Lower leg skin (tissue), 4 donors: ENCODE measurements around the gene PIANP. TPM values are rescaled to one million over a fixed set of nuclear protein-coding genes. Genes with fewer than 3 reads are reported as not detected.

Source experiments
- DNase-seq, 2 donors: peaks; one replicate each; pipeline ENCODE4 v3.0.0-alpha.2; 2019; ENCODE audit warnings: low spot score in 2 of 2
- H3K4me3 ChIP-seq: fragments of 200-600 bp; sonication (generic); 2 replicates; pipeline ENCODE4 v1.5.1; 2017; ENCODE audit warnings: mild to moderate bottlenecking, low read depth; ENCODE audit not compliant: poor library complexity, severe bottlenecking
- POLR2A ChIP-seq, 2 donors: fragments of 450-650 bp; IDR thresholded peaks; one replicate each; pipeline ENCODE4 v1.6.1; 2016 to 2017; ENCODE audit warnings: antibody characterized with exemption in 2 of 2, mild to moderate bottlenecking in 1 of 2, moderate library complexity in 1 of 2
- WGBS, 2 donors: methylation state at CpG; one replicate each; pipeline ENCODE4 v1.1.5; 2018; 5-methylcytosine and 5-hydroxymethylcytosine counted together
- intact Hi-C: fragments of 100-400 bp; cut with DNase I; formaldehyde crosslinking; loops from one replicate; pipeline ENCODE4 v1.15.0; 2023; ENCODE audit warnings: low total_unique reads
- total RNA-seq, 4 donors: library from RNA; depleted of rRNA; stranded (reverse); fragments of >200 nt; gene quantifications; one replicate each; pipeline ENCODE4 v1.1.0, GENCODE V29; 2016
- TF ChIP-seq, protein P1 (sequence below), 3 donors: fragments of 450-650 bp; IDR thresholded peaks; one replicate each; pipeline ENCODE4 v1.5.1; 2016; ENCODE audit warnings: antibody characterized with exemption in 3 of 3, mild to moderate bottlenecking in 3 of 3, moderate library complexity in 2 of 3

The PIANP gene
- total RNA-seq, 4 donors from 2014 or later = not detected

DNA sequence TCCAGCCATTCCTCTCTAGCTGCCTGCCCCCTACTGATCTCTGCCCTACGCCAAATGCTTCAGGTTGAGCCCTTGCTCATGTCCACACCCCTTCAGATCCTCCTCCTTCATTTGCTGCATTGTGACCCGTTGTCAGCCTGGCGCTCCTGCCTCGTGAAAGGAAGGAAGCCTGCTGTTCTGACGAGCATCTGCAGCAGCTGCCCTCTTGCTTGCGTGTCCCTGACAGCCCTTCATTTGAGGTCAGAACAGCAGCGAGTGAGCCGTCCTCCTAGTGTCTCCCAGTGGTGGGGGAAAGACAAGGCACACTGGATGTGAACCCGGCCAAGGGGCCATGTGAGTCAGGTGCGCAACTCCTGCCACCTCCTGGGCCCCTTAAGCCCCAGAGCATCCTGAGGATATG lies 3.0 kb upstream of the PIANP start:
- no peak for DNase-seq
- intact Hi-C loops = no loop called here
- TF ChIP-seq, protein P1, sequence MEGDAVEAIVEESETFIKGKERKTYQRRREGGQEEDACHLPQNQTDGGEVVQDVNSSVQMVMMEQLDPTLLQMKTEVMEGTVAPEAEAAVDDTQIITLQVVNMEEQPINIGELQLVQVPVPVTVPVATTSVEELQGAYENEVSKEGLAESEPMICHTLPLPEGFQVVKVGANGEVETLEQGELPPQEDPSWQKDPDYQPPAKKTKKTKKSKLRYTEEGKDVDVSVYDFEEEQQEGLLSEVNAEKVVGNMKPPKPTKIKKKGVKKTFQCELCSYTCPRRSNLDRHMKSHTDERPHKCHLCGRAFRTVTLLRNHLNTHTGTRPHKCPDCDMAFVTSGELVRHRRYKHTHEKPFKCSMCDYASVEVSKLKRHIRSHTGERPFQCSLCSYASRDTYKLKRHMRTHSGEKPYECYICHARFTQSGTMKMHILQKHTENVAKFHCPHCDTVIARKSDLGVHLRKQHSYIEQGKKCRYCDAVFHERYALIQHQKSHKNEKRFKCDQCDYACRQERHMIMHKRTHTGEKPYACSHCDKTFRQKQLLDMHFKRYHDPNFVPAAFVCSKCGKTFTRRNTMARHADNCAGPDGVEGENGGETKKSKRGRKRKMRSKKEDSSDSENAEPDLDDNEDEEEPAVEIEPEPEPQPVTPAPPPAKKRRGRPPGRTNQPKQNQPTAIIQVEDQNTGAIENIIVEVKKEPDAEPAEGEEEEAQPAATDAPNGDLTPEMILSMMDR (IDR thresholded peaks at IDR 0.05) = no peak
- no peak for TF ChIP-seq POLR2A (IDR thresholded peaks at IDR 0.05)
- WGBS, 2 donors = 18 to 19% methylated on average over 10 of the region's 10 CpGs
- no peak overlapping the region for H3K4me3 ChIP-seq

DNA sequence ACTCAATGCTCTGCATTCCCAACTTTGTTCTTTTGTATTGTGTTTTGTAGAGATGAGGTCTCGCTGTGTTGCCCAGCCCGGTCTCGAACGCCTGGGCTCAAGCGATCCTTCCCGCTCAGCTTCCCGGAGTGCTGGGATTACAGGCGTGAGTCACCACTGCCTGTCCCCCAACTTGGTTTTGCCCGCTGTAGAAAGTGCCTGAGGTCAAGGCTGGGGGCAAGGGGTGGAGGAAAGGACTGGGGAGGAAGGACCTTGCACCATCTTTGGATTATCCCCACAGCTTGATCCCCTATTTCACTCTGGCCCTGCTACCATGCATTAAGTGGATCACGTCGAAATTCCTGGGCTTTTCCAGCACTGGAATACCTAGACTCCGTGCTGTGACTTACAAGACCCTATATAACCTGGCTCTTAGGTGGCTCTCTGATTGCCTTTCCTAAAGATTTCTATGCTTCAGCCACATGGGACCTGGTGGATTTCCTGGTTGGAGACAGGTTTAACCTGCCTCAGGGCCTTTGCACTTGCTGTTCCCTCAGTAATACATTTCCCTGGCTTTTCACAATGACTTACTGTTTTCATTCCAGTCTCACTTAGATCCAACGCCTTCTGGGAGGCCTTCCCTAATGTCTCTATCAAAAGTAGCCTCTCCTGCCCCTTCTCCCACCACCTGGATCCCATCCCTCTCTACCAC lies 608 bp upstream of the PIANP start:
- TF ChIP-seq POLR2A (IDR thresholded peaks at IDR 0.05) = no peak
- TF ChIP-seq, protein P1 (IDR thresholded peaks at IDR 0.05) = no peak
- H3K4me3 ChIP-seq = no peak overlapping the region
- WGBS, 2 donors = 25 to 30% methylated on average over 13 of the region's 13 CpGs
- no peak for DNase-seq
- intact Hi-C loops = no loop called here

DNA sequence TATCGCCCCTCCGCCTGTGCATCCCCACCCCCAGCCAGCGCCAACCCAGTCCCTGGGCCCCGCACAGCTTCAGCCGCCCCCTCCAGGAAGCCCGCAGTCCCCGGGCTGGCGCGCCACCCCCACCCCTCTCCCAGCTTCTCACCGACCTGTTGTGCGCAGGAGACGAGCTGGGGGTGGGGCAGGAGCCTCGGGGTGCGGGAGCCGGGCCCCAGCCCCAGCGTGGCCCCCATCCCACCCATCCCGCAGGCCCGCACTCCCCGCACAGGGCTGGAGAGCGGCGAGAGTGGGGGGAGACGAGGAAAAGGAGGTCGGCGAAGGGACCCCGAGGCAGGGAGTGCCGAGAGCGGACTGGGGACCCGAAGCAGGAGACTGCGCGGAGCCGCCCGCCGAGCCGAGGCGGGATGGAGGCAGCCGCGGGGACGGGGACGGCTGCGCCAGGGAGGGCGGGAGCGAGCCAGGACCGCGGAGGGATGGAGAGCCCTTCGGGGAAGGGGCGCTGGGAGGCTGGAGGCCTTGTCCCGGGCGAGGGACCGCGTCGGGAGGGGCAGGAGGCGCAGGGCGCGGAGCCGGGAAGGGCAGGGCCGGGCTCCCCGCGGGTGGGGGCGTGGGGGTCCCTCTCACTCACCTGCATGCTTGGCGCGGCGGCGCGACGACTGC lies 498 bp downstream of the PIANP start:
- no peak for DNase-seq
- intact Hi-C loops = no loop called here
- WGBS, 2 donors = 1% methylated on average over 44 to 55 of the region's 65 CpGs
- H3K4me3 ChIP-seq = peak overlapping the region; percentile 10
- TF ChIP-seq POLR2A (IDR thresholded peaks at IDR 0.05) = no peak
- TF ChIP-seq, protein P1 (IDR thresholded peaks at IDR 0.05) = no peak

DNA sequence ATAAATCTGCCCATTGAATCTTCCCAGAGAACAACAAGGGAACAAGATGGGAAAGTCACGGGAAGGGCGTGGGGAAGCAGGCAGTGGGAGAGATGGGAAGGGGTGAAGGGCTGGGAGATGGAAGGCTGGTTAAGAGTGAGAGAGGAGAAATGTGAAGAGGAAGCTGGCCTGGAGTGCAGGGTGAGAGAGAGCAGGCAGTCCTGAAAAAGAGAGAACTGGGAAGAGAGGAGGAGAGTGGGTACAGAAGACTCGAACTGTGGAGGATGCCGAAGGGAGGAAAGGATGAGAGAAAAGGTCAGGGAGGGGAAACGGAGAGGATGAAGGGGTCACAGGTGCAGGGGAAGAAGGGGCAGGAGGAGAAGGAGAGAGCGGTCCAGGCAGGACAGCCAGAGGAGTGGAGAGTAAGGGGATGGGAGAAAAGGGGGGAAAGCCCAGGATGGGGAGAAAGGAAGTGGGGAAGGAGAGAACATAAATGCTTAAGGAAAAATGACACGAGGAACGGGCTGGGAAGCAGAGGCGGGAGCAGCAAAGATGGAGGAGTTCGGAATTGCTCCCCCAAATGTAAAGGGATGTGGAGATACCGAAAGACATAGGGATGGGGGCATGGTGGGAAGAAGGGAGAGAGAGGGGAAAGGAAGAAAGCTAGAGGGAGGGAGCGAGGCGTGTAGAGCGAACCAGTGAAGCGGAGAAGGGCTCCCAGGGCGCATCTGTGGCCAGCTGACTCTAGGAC lies 1.2 kb downstream of the PIANP start:
- H3K4me3 ChIP-seq = no peak overlapping the region
- intact Hi-C loops = no loop called here
- no peak for DNase-seq
- 20 to 24% methylated on average over 16 of the region's 16 CpGs for WGBS, 2 donors
- TF ChIP-seq, protein P1 (IDR thresholded peaks at IDR 0.05) = no peak
- TF ChIP-seq POLR2A (IDR thresholded peaks at IDR 0.05) = no peak

DNA sequence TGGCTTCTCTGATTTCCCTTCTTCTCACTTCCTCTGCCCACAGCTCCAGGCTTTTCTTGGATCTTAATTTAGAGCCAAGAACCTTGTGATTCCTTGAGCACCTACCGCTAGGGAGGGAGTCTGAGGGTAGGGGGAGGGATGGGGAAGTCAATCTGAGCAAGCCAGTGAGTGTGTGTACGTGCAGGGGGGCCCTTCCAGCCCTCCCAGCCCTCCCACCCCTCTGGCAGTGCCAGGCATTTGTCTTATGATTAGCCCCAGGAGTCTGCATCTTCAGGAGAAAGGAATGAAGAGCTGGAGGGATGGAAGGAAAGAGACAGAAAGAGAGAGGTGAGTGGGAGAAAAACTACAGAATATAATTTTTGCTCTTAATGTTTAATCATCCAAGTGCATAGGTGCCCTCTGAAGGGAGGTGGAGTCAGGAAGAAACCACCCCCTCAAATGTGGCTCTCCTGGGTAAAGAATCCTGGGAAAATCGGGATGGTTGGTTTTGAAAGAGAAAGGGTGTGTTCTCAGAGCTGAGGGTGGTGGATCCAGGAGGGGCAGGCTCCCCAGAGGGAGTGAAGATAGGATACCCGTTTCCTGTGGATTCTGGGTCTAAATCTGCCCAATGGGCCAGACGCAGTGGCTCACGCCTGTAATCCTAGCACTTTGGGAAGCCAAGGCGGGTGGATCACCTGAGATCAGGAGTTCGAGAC lies 2.1 kb downstream of the PIANP start:
- intact Hi-C loops = no loop called here
- 50 to 52% methylated on average over 8 of the region's 8 CpGs for WGBS, 2 donors
- no peak for DNase-seq
- TF ChIP-seq, protein P1 (IDR thresholded peaks at IDR 0.05) = no peak
- TF ChIP-seq POLR2A (IDR thresholded peaks at IDR 0.05) = no peak
- H3K4me3 ChIP-seq = no peak overlapping the region
